ENCODE data around the gene FARP1. TPM values are rescaled to one million over a fixed set of nuclear protein-coding genes. Genes with fewer than 3 reads are reported as not detected.

FARP1 gene
- total RNA-seq, 6 experiments from 2014 or later: 44.9 to 104 (median 80.0) TPM

DNA sequence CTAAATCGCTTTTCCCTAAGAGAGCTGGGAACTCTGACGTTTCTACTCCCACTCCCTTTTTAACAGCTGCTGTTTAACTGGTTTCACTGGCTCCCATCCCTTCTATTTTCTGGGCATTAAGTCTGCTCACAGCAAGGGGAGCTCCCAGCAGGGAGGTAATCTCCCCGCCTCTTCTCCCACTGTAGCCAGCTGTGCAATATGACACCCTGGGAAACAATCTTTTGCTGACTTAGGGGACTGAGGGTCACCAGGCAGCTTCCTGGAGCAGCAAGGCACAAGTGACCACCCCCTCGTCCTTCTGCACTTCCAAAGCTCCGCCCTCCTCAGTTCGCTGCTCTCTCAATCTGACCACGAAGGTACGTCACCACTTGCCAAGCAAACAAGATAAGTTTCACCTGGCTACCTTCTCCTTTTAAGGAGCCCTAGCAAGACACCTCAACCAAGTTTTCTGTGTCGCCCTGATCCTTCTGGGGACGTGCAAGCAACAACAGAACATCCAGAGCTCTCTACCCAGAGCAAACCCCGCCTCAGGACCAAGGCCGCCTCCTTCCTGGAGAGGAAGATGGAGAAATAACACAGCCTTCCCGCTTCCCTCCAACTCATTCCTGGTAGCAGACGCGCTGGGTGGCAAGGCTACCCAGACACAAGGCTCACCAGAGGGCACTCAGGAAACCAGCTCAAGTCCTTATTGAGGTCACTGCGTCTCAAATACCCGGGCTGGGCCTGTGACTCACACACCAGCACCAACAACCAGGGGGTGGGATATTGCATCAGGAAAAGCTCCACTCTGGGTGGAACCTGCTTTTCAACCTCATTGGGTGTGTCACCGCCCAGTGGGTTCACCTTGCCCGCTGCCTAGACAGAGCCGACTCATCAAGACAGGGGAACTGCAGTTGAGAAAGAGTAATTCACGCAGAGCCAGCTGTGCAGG is 341.7 kb downstream of the FARP1 start:
- Histone ChIP-seq H3K27ac (peak overlapping the region; percentile 67 to 91 (median 79)), H3K27me3 (no peaks in the 10 kb centered on the region), H3K9me3 (no peaks in the 10 kb centered on the region), H3K4me1 (peaks cover 0 to 65% (median 31%) of the 10 kb centered on the region in 4 donors), H3K36me3 (no peaks in the 10 kb centered on the region), H3K4me3 (no peak overlapping the region)
- intact Hi-C loops (cut with DNase I): loop anchor here in 1 of 2 donors (10.0 kb wide), 1 partner anchor 80 kb away; no protein-coding TSS in a partner anchor
- WGBS (ENCODE audit: insufficient coverage, low coverage, low lambda C conversion rate, missing lambda C conversion rate): 34% methylated on average over 18 of the region's 21 CpGs
- ATAC-seq: peak; percentile 60 to 78 (median 72)
- DNase-seq: peak; percentile 70 to 83 (median 74)
- TF ChIP-seq POLR2A (IDR thresholded peaks at IDR 0.05): no peak
- TF ChIP-seq, protein P1, sequence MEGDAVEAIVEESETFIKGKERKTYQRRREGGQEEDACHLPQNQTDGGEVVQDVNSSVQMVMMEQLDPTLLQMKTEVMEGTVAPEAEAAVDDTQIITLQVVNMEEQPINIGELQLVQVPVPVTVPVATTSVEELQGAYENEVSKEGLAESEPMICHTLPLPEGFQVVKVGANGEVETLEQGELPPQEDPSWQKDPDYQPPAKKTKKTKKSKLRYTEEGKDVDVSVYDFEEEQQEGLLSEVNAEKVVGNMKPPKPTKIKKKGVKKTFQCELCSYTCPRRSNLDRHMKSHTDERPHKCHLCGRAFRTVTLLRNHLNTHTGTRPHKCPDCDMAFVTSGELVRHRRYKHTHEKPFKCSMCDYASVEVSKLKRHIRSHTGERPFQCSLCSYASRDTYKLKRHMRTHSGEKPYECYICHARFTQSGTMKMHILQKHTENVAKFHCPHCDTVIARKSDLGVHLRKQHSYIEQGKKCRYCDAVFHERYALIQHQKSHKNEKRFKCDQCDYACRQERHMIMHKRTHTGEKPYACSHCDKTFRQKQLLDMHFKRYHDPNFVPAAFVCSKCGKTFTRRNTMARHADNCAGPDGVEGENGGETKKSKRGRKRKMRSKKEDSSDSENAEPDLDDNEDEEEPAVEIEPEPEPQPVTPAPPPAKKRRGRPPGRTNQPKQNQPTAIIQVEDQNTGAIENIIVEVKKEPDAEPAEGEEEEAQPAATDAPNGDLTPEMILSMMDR (IDR thresholded peaks at IDR 0.05): no peak

DNA sequence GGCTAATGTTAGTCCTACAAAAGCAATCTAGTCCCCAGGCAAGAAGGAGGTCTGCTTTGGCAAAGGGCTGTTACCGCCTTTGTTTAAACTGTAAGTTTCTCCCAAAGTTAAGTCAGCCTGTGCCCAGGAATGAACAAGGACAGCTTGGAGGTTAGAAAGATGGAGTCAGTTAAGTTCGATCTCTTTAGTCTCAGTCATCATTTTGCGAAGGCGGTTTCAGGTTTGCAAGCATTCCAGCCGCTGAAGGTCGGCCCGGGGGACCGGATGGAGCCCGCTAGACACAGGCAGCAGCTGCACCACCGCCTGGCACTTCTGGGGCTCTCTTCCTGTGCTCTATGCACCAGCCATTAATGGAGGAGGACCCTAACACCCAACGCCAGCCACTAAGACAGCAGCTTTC is 342.7 kb downstream of the FARP1 start:
- TF ChIP-seq POLR2A (IDR thresholded peaks at IDR 0.05): no peak
- TF ChIP-seq, protein P1 (IDR thresholded peaks at IDR 0.05): no peak
- H3K4me1 ChIP-seq: peaks cover 0 to 68% (median 36%) of the 10 kb centered on the region in 4 donors
- ATAC-seq (no peak), DNase-seq (no peak)
- no peak overlapping the region for H3K4me3 ChIP-seq
- intact Hi-C loops (cut with DNase I): loop anchor here in 1 of 2 donors (10.0 kb wide), 1 partner anchor 79 kb away; no protein-coding TSS in a partner anchor
- no peaks in the 10 kb centered on the region for H3K27me3 ChIP-seq
- H3K9me3 ChIP-seq: no peaks in the 10 kb centered on the region
- H3K27ac ChIP-seq: peak overlapping the region; percentile 67 to 91 (median 79)
- WGBS (ENCODE audit: insufficient coverage, low coverage, low lambda C conversion rate, missing lambda C conversion rate): 94% methylated on average over 5 of the region's 11 CpGs
- no peaks in the 10 kb centered on the region for H3K36me3 ChIP-seq

DNA sequence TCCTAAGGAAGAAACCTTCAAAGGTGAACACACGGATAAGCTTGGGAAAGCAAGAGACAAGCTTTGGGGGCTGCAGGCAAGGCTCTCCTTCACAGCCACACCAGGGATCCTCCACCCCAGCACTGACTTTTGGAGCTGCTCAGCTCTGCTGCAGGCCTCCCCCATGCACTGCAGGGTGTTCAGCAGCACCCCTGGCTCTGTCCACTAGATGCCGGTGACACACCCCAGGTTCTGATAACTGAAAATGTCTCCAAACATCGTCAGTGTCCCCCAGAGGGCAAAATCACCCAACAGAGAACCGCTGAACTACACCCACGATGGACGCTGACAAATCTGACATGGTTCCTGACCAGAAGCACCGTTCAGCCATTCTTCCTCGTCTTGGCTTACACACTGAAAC is 343.5 kb downstream of the FARP1 start:
- Histone ChIP-seq H3K36me3 (no peaks in the 10 kb centered on the region), H3K4me1 (peaks cover 0 to 72% (median 38%) of the 10 kb centered on the region in 4 donors), H3K4me3 (no peak overlapping the region), H3K27me3 (no peaks in the 10 kb centered on the region), H3K9me3 (no peaks in the 10 kb centered on the region), H3K27ac (no peak overlapping the region)
- DNase-seq: no peak
- 100% methylated on average over 5 of the region's 8 CpGs for WGBS (ENCODE audit: insufficient coverage, low coverage, low lambda C conversion rate, missing lambda C conversion rate)
- intact Hi-C loops (cut with DNase I): loop anchor here in 1 of 2 donors (10.0 kb wide), 1 partner anchor 78 kb away; no protein-coding TSS in a partner anchor
- TF ChIP-seq, protein P1 (IDR thresholded peaks at IDR 0.05): no peak
- no peak for TF ChIP-seq POLR2A (IDR thresholded peaks at IDR 0.05)
- ATAC-seq: no peak

DNA sequence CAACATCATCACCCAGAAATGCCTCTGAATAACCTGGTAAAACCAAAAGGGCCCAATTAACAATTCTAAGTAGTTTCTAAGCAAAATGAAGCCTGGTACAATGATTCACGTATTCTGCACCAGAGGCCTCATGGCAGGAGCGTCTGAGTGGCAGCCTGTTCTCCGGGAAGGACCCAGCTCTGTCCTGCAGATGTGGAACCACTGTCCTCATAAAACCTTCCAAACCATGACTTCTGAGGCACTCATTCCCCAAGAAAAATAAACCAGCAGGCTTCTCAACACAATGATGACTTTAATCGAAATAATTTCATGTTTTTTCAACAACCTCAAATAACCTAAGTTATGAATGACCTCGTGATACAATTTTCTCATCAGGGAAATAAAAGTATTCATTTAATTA is 344.1 kb downstream of the FARP1 start:
- ATAC-seq: no peak
- DNase-seq: no peak
- H3K4me3 ChIP-seq: no peak overlapping the region
- intact Hi-C loops (cut with DNase I): loop anchor here in 1 of 2 donors (10.0 kb wide), 1 partner anchor 78 kb away; no protein-coding TSS in a partner anchor
- WGBS (ENCODE audit: insufficient coverage, low coverage, low lambda C conversion rate, missing lambda C conversion rate): 88% methylated on average over 5 of the region's 5 CpGs
- H3K27ac ChIP-seq: no peak overlapping the region
- peaks cover 0 to 68% (median 35%) of the 10 kb centered on the region in 4 donors for H3K4me1 ChIP-seq
- no peaks in the 10 kb centered on the region for H3K36me3 ChIP-seq
- H3K9me3 ChIP-seq: no peaks in the 10 kb centered on the region
- H3K27me3 ChIP-seq: no peaks in the 10 kb centered on the region
- TF ChIP-seq POLR2A (IDR thresholded peaks at IDR 0.05): no peak
- TF ChIP-seq, protein P1 (IDR thresholded peaks at IDR 0.05): no peak
